Stimulated activated CD8-positive, alpha-beta memory T cell treated with anti-CD3 and anti-CD28 coated beads, Interleukin-2, amount 100 ng/mL, for 1 hour (primary cell): ENCODE data around the gene MSH4.
"Not testable (repeated sequence)": the region's sequence is repeated elsewhere in the genome, so short reads cannot be mapped to it uniquely, and the experiment has no call there.

Source experiments
- DNase-seq, 2 donors: peaks; one replicate each; pipeline ENCODE4 v3.0.0-alpha.2; 2020; ENCODE audit warnings: low read depth in 2 of 2

MSH4 gene

GRCh38 chr1:75797273-75797588 lies 549 bp downstream of the MSH4 start:
- no peak for DNase-seq

DNA sequence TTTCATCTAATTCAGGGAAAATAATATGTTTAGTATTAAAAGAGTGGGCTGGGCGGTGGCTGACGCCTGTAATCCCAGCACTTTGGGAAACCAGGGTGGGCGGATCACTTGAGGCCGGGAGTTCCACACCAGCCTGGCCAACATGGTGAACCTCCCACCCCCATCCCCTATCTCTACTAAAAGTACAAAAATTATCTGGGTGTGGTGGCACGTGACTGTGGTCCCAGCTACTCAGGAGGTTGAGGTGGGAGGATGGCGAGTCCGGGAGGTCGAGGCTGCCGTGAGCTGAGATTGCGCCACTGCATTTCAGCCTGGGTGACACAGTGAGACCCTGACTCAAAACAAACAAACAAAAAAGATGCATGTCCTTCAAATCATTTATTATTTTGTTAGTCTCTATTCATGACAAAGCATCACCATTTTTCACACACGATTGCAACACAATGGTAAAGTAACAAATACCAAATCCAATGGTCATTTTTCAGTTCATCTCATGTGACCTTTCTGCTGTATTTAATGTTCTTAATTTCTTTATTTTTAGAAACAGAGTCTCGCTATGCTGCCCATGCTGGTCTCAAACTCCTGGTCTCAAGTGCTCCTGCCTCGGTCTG lies 1.0 kb downstream of the MSH4 start:
- no peak for DNase-seq

DNA sequence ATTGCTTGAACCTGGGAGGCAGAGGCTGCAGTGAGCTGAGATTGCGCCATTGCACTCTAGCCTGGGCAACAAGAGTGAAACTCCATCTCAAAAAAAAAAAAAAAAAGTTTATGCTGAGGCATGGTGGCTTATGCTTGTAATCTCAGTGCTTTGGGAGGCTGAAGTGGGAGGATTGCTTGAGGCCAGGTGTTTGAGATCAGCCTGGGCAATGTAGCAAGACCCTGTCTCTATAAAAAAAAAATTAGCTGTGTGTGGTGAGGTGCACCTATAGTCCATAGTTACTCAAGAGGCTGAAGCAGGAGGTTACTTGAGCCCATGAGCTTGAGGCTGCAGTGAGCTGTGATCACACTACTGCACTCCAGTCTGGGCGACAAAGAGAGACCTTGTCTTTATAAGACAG lies 4.8 kb downstream of the MSH4 start:
- DNase-seq, result not testable (repeated sequence)

DNA sequence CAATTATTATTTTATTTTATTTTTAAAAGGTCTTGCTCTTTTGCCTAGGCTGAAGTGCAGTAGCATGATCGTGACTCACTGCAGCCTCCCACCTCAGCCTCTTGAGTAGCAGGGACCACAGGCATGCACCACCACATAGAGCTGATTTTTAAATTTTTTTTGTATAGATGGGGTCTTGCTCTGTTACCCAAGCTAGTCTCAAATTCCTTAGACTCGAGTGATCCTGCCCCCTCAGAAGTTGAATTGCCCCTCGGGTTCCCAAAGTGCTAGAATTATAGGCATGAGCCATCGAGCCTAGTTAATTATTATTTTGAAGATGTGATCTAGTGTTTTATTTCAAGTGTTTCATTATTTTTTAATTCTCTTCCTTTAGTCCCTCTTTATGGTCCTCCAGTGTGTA lies 12.2 kb downstream of the MSH4 start:
- DNase-seq, result no peak

- DNase-seq, result not testable (repeated sequence)
Measured at GRCh38 chr1:75810113-75810512, 13.4 kb downstream of the MSH4 start.

GRCh38 chr1:75811211-75811981 lies 14.7 kb downstream of the MSH4 start:
- no peak for DNase-seq

- DNase-seq, result no peak
Measured at GRCh38 chr1:75812065-75812464, 15.4 kb downstream of the MSH4 start.

- not testable (repeated sequence) for DNase-seq
Measured at GRCh38 chr1:75823596-75823995, 26.9 kb downstream of the MSH4 start.

GRCh38 chr1:75836528-75837100 lies 39.9 kb downstream of the MSH4 start:
- DNase-seq, result no peak

- no peak for DNase-seq
Measured at GRCh38 chr1:75838079-75838478, 41.4 kb downstream of the MSH4 start.

GRCh38 chr1:75841421-75841820 lies 44.7 kb downstream of the MSH4 start:
- DNase-seq, result no peak

DNA sequence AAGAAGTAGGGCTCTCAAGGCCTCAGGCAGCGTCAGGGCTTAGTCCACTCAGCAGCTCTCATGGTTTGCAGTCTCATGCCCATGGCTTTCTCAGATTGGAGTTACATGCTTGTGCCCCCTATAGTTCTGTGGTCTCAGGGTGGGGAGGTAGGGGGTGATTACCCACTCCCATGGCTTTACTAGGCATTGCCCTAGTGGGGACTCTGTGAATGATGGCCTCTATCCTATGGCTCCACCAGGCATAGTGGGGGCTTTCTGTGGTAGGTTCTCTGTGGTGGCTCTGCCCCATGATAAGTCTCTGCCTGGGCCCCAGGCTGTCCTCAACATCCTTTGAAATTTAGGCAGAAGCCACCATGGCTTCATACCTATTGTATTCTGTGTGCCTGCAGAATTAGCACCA lies 48.9 kb downstream of the MSH4 start:
- DNase-seq, result no peak

GRCh38 chr1:75855010-75855409 lies 58.3 kb downstream of the MSH4 start:
- DNase-seq, result no peak

DNA sequence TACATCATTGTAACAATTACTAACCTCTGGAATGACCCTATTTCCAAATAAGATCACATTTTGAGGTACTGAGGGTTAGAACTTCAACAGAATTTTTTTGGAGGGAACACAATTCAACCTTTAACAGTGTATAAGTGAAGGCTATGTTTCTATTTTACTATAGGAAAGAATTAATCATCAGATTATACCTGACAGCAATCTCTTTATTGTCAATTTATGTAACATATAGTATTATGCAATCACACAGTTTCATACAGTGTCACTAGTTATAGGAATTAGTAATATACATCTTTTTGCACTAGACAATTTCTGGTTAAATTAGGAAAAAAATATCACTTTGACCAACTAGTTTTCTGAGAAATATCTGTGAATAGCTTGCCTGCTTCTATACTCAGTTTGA lies 59.1 kb downstream of the MSH4 start:
- DNase-seq, result no peak

GRCh38 chr1:75861831-75862230 lies 65.1 kb downstream of the MSH4 start:
- no peak for DNase-seq

DNA sequence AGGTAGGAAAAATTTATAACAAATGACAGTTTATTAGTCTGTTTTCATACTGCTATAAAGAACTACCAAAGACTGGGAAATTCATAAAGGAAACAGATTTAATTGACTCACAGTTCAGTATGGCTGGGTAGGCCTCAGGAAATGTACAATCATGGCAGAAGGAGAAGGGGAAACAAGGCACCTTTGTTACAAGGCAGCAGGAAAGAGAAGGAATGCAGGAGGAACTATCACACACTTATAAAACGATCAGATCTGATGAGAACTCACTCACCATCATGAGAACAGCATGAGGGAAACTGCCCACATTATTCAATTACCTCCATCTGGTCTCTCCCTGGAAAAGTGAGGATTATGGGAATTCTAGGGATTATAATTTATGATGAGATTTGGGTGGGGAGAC lies 74.3 kb downstream of the MSH4 start:
- DNase-seq, result no peak

GRCh38 chr1:75879985-75880384 lies 83.3 kb downstream of the MSH4 start:
- DNase-seq, result no peak

DNA sequence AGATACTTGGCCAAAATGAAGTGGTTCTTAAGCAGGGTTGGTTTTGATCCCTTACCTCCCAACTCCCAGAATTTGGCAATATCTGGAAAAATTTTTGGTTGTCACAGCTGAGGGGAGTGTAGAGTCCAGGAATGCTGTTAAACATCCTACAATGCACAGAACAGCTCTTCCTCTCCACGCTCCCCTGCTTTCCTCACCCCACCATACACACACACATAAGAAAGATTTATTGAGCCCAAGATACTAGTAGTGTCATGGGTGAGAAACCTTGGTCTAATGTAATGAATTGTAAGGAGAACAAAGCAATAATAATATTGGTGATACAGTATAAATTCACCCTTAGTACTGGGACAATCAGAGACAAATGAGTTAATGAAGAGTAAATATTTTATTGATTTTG lies 87.8 kb downstream of the MSH4 start:
- no peak for DNase-seq

GRCh38 chr1:75901371-75901770 lies 104.7 kb downstream of the MSH4 start:
- no peak for DNase-seq

- DNase-seq, result no peak
Measured at GRCh38 chr1:75908717-75909152, 112.1 kb downstream of the MSH4 start.

DNA sequence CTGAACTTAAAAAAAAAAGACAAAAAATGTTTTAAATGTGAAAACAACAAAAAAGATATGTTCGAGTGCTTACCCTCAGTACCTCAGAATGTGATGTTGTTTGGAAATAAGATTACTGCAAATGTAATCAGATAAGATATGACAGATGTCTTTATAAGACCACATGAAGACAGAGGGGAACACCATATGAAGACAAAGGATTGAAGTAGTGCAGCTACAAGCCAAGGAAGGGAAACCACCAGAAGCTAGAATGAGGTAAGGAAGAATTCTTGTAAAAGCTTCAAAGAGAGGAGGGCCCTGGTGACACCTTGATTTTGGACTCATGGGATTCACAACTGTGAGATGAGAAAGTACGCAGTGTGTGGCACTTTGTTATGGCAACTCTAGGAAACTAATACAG lies 120.2 kb downstream of the MSH4 start:
- no peak for DNase-seq

DNA sequence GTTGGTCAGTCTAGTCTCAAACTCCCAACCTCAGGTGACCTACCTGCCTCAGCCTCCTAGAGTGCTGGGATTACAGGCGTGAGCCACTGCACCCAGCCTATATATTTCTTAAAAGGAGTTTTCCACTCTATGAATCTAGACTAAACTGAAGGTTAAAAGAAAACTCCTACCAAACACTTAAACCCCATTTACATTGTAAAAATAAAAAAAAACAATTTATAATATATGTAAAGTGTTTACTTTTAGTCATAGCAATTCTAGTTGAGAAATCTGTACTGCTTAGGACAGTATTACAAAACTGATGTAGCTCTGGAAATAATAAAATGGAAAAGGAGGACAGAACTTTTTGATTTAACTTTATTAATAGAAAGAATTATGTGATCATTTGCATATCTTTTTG lies 126.0 kb downstream of the MSH4 start:
- DNase-seq, result no peak

- no peak for DNase-seq
Measured at GRCh38 chr1:75932304-75932703, 135.6 kb downstream of the MSH4 start, which contains the start of gene ASB17. Gene ASB17 (minus strand): TSS chr1:75932404. CDS start chr1:75932291, 113 bp downstream.
